ENCODE measurements around the gene HSD17B8.

DNA sequence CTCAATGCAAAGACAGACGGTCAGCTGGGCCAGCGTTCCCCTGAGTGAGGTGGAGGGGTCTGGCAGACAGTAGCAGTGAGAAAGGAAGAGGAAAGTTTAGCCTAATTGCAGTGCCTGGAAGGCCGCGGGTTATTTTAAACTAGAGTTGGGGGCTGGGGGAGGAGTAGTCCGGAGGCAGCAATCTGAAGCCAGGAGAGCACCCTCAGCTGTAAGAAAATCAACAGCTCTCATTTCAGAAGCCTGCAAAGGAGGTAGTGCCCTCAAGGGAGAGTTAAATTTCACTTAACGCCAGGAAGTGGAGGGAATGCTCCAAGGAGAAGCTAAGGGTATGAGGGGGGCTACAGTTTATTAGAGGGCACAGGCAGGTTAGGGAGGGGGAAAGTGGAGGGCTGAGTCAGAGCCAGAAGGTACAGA, 30.8 kb downstream of the HSD17B8 start:
- TF ChIP-seq EP300 (IDR thresholded peaks at IDR 0.05): no peak
- TF ChIP-seq POLR2AphosphoS5 (IDR thresholded peaks at IDR 0.05): no peak
